Mesendoderm (in vitro differentiated cells): ENCODE data around the gene AGAP1.
A peak's percentile ranks its signal among the peaks of the same experiment; 100 is the strongest.

Experiments
- DNase-seq: peaks from one replicate; pipeline ENCODE4 v3.0.0; 2013
- H2AK5ac ChIP-seq: 2 replicates; pipeline ENCODE4 v1.6.1; 2013; ENCODE audit warnings: low read length, inconsistent platforms
- H2BK120ac ChIP-seq: 2 replicates; pipeline ENCODE4 v1.6.1; 2013; ENCODE audit warnings: low read depth, mild to moderate bottlenecking, low read length, moderate library complexity, mixed read lengths
- H2BK15ac ChIP-seq: replicated peaks from 2 replicates; pipeline ENCODE4 v1.6.1; 2013; ENCODE audit warnings: low read depth, mild to moderate bottlenecking, moderate library complexity
- H2BK5ac ChIP-seq: 2 replicates; pipeline ENCODE4 v1.6.1; 2013; ENCODE audit warnings: low read length, inconsistent platforms
- H3K18ac ChIP-seq: 2 replicates; pipeline ENCODE4 v1.6.1; 2013; ENCODE audit warnings: mild to moderate bottlenecking, low read length, mixed read lengths
- H3K23ac ChIP-seq: one replicate; pipeline ENCODE4 v1.6.1; 2013; ENCODE audit warnings: low read length
- H3K27ac ChIP-seq: 2 replicates; pipeline ENCODE4 v1.5.1; 2013; ENCODE audit warnings: low read depth, mild to moderate bottlenecking, inconsistent platforms, low read length, moderate library complexity
- H3K27me3 ChIP-seq: 2 replicates; pipeline ENCODE4 v1.6.1; 2013; ENCODE audit warnings: low read length, control low read depth, mild to moderate bottlenecking, inconsistent platforms; ENCODE audit not compliant: insufficient read depth, poor library complexity
- H3K36me3 ChIP-seq: 2 replicates; pipeline ENCODE4 v1.6.1; 2013; ENCODE audit warnings: low read length, inconsistent platforms; ENCODE audit not compliant: control insufficient read depth, insufficient read depth
- H3K4ac ChIP-seq: one replicate; pipeline ENCODE4 v1.6.1; 2013; ENCODE audit warnings: low read depth, mild to moderate bottlenecking, low read length, moderate library complexity
- H3K4me1 ChIP-seq: 2 replicates; pipeline ENCODE4 v1.6.1; 2013; ENCODE audit warnings: low read depth, low read length, inconsistent platforms; ENCODE audit not compliant: control insufficient read depth
- H3K4me2 ChIP-seq: 2 replicates; pipeline ENCODE4 v1.6.1; 2013; ENCODE audit warnings: low read length
- H3K4me3 ChIP-seq: 2 replicates; pipeline ENCODE4 v1.5.1; 2013; ENCODE audit warnings: mild to moderate bottlenecking, low read length
- H3K56ac ChIP-seq: one replicate; pipeline ENCODE4 v1.6.1; 2013; ENCODE audit warnings: low read length
- H3K79me1 ChIP-seq: 2 replicates; pipeline ENCODE4 v1.6.1; 2013; ENCODE audit warnings: low read length, inconsistent platforms
- H3K79me2 ChIP-seq: 2 replicates; pipeline ENCODE4 v1.6.1; 2013; ENCODE audit warnings: mild to moderate bottlenecking, low read length; ENCODE audit not compliant: control insufficient read depth, insufficient read depth
- H3K9ac ChIP-seq: 2 replicates; pipeline ENCODE4 v1.6.1; 2013; ENCODE audit warnings: low read length, inconsistent platforms
- H4K5ac ChIP-seq: one replicate; pipeline ENCODE4 v1.6.1; 2013; ENCODE audit warnings: low read length
- H4K8ac ChIP-seq: one replicate; pipeline ENCODE4 v1.6.1; 2013; ENCODE audit warnings: low read depth, mild to moderate bottlenecking, control low read depth, low read length, moderate library complexity
- WGBS: extraction: QIAGEN DNeasy Blood & Tissue Kit; methylation state at CpG from one replicate; pipeline ENCODE4 v1.1.7; 2013; ENCODE audit warnings: low lambda C conversion rate, missing lambda C conversion rate; ENCODE audit not compliant: insufficient coverage; ENCODE audit errors: extremely low coverage; 5-methylcytosine and 5-hydroxymethylcytosine counted together

Gene AGAP1

GRCh38 chr2:235706506-235706905 lies 212.7 kb downstream of the AGAP1 start:
- H3K27ac ChIP-seq = no peak overlapping the region
- peaks cover 20% of the 10 kb centered on the region for H3K79me1 ChIP-seq
- H3K79me2 ChIP-seq = peaks cover 15% of the 10 kb centered on the region
- H3K4me1 ChIP-seq = no peaks in the 10 kb centered on the region
- H2BK120ac ChIP-seq = no peak overlapping the region
- H3K18ac ChIP-seq = no peak overlapping the region
- no peak overlapping the region for H3K4ac ChIP-seq
- WGBS = no CpG with 5 or more reads among the region's 8 CpGs
- no peak for DNase-seq
- no peak overlapping the region for H3K56ac ChIP-seq
- no peak overlapping the region for H4K8ac ChIP-seq
- no peak overlapping the region for H2AK5ac ChIP-seq
- H3K23ac ChIP-seq = no peak overlapping the region
- H3K27me3 ChIP-seq = no peaks in the 10 kb centered on the region
- H2BK15ac ChIP-seq = no peak overlapping the region
- H3K4me3 ChIP-seq = no peak overlapping the region
- H3K36me3 ChIP-seq = no peaks in the 10 kb centered on the region
- no peak overlapping the region for H3K4me2 ChIP-seq
- H3K9ac ChIP-seq = no peak overlapping the region
- no peak overlapping the region for H4K5ac ChIP-seq
- H2BK5ac ChIP-seq = no peak overlapping the region

DNA sequence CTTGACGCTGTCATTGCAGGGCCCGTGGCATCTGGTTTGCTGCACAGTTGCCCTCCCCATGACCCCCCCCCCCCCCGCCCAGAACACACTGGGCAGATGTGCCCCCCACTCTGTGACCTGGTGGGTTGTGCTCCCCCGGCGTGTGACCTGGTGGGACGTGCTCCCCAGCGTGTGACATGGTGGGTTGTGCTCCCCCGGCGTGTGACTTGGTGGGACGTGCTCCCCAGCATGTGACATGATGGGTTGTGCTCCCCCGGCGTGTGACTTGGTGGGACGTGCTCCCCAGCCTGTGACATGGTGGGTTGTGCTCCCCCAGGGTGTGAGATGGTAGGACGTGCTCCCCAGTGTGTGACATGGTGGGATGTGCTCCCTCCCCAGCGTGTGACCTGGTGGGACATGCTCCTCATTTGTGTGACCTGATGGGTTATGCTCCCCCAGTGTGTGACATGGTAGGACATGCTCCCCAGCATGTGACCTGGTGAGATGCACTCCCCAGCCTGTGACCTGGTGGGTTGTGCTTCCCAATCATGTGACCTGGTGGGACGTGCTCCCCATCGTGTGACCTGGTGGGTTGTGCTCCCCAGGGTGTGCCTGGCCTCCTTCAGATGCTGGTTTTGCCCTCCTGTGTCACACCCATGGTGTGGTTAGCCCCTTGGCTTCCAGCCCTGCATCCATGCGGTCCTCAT lies 213.7 kb downstream of the AGAP1 start:
- Histone ChIP-seq H3K23ac (no peak overlapping the region), H3K27me3 (no peaks in the 10 kb centered on the region), H3K18ac (no peak overlapping the region), H3K27ac (no peak overlapping the region), H2BK5ac (no peak overlapping the region), H3K4ac (no peak overlapping the region), H2BK120ac (no peak overlapping the region), H3K56ac (no peak overlapping the region), H3K9ac (no peak overlapping the region), H2AK5ac (no peak overlapping the region), H4K8ac (no peak overlapping the region), H3K4me2 (no peak overlapping the region), H4K5ac (no peak overlapping the region), H3K4me1 (no peaks in the 10 kb centered on the region), H3K36me3 (no peaks in the 10 kb centered on the region), H3K4me3 (no peak overlapping the region), H3K79me2 (peaks cover 10% of the 10 kb centered on the region), H3K79me1 (peaks cover 14% of the 10 kb centered on the region), H2BK15ac (no peak overlapping the region)
- no CpG with 5 or more reads among the region's 18 CpGs for WGBS
- DNase-seq = no peak

- Histone ChIP-seq H3K79me1 (peaks cover 11% of the 10 kb centered on the region), H3K27ac (no peak overlapping the region), H4K8ac (no peak overlapping the region), H3K4ac (no peak overlapping the region), H3K36me3 (no peaks in the 10 kb centered on the region), H2BK15ac (no peak overlapping the region), H3K56ac (no peak overlapping the region), H2BK120ac (no peak overlapping the region), H3K4me1 (no peaks in the 10 kb centered on the region), H3K79me2 (peaks cover 8% of the 10 kb centered on the region), H3K18ac (no peak overlapping the region), H4K5ac (no peak overlapping the region), H3K9ac (no peak overlapping the region), H2BK5ac (no peak overlapping the region), H2AK5ac (no peak overlapping the region), H3K4me3 (no peak overlapping the region), H3K23ac (no peak overlapping the region), H3K4me2 (no peak overlapping the region), H3K27me3 (no peaks in the 10 kb centered on the region)
- peak; percentile 33 for DNase-seq
- WGBS = no CpG with 5 or more reads among the region's 14 CpGs
Observed at GRCh38 chr2:235709124-235709813, 215.4 kb downstream of the AGAP1 start.

DNA sequence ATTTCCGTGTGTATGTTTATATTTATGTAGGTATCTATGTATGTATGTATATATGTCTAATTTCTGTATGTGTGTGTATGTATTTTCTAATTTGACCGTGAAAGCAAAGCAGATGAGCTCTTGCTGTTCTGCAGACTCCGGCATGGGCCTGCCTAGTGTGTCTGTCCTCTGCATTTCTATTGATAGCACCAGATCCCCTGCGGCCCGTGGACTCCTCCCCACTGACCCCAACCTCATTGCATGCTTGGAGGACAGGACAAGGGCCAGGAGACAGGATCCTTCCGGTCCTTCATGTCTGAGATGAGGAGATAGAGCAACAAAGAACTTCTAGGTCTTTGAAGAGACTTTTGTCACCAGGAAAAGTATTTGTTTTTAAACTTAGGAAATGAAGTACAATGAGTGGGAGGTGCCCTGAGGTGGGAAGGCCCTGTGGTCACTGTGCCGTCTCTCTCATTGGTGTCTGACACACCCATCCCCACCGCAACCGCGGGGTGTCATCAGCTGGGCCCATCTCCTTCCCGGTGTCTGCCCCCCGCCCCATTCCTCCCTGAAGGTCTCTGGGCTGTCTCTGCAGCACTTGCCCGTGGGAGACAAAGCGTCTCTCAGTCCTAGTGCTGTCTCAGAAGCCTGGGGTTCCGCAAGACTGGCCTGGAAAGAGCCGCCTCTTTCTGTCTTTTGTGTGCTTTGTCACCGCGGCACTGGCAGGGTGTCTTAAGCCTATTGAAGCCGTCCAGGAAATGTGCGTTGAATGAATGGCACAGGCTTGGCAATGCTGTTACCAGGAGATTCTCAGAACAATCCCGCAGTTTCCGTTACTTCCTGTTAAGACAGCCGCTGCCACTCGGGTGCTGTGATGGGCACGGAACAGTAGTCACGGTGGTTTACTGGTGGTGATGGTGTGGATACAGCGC lies 216.4 kb downstream of the AGAP1 start:
- Histone ChIP-seq H3K4me2 (no peak overlapping the region), H2AK5ac (no peak overlapping the region), H2BK15ac (no peak overlapping the region), H3K27me3 (no peaks in the 10 kb centered on the region), H3K79me1 (peaks cover 10% of the 10 kb centered on the region), H2BK120ac (no peak overlapping the region), H3K79me2 (peaks cover 8% of the 10 kb centered on the region), H3K4me1 (no peaks in the 10 kb centered on the region), H3K23ac (no peak overlapping the region), H3K4me3 (no peak overlapping the region), H3K4ac (no peak overlapping the region), H4K5ac (no peak overlapping the region), H3K9ac (no peak overlapping the region), H3K27ac (no peak overlapping the region), H2BK5ac (no peak overlapping the region), H3K18ac (no peak overlapping the region), H3K36me3 (no peaks in the 10 kb centered on the region), H3K56ac (no peak overlapping the region), H4K8ac (no peak overlapping the region)
- no peak for DNase-seq
- WGBS = no CpG with 5 or more reads among the region's 27 CpGs

DNA sequence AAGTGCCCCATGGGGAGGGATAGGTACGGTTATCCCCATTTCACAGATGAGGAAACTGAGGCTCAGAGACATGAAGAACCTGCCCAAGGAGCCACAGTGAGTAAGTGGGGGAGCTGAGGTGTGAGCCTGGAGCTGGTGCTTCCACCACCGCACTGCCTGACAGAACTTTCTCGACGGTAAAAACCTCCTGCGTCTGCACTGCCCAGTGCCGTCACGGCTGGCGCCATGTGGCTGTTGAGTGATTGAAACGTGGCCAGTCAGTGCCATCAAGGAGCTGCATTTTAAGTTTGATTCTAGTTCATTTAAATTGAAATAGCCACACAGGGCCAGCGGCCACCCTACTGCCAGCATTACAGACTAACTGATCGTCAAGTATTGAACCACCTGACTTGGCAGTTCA lies 217.1 kb downstream of the AGAP1 start:
- no peak overlapping the region for H3K4me2 ChIP-seq
- no CpG with 5 or more reads among the region's 11 CpGs for WGBS
- no peaks in the 10 kb centered on the region for H3K4me1 ChIP-seq
- H3K36me3 ChIP-seq = no peaks in the 10 kb centered on the region
- H2BK120ac ChIP-seq = no peak overlapping the region
- no peak overlapping the region for H3K4ac ChIP-seq
- no peak overlapping the region for H4K5ac ChIP-seq
- no peak overlapping the region for H3K4me3 ChIP-seq
- H3K79me1 ChIP-seq = peaks cover 8% of the 10 kb centered on the region
- H3K23ac ChIP-seq = no peak overlapping the region
- H3K56ac ChIP-seq = no peak overlapping the region
- peaks cover 7% of the 10 kb centered on the region for H3K79me2 ChIP-seq
- H3K18ac ChIP-seq = no peak overlapping the region
- H2BK5ac ChIP-seq = no peak overlapping the region
- H2BK15ac ChIP-seq = no peak overlapping the region
- H2AK5ac ChIP-seq = no peak overlapping the region
- H3K27ac ChIP-seq = no peak overlapping the region
- H3K27me3 ChIP-seq = no peaks in the 10 kb centered on the region
- no peak for DNase-seq
- no peak overlapping the region for H3K9ac ChIP-seq
- H4K8ac ChIP-seq = no peak overlapping the region
